Measurements from ENCODE around the gene PANK4. TPM values are rescaled to one million over a fixed set of nuclear protein-coding genes. Genes with fewer than 3 reads are reported as not detected.

The PANK4 gene
- total RNA-seq, 1 experiment from 2014 or later, result 32.2 TPM

DNA sequence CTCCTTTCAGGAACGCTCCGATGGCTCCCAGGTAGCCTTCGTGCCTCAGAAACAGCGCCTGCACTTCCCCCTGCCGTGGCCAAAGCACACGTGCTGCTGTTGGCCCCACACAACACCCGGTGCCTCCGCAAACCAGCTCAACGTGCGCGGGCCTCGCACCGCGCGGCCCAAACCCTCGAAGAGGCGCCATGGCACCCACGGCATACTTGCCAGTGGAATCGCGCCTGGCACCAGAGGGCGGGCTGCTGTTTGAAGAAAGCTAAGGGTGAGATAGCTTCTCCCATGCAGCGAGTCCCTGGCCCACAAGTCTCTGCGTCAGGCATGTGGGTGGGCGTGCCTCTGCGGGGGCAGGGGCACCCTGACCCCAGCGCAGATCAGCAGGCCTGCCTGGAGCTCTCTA is 7.9 kb downstream of the PANK4 start:
- no peak overlapping the region for H3K56ac ChIP-seq (ENCODE audit: insufficient read length, low read depth, low read length)
- Mint-ChIP-seq H3K27ac (no peak overlapping the region), H3K4me3 (no peak overlapping the region), H3K9me3 (no peaks in the 10 kb centered on the region), H3K4me1 (0 out of 4 replicates have a peak, but pooled peaks cover 0 to 3% of the 10 kb centered on the region in 2 experiments), H3K36me3 (ENCODE audit: insufficient read depth in 1 of 3, low read depth in 3 of 3) (peaks cover 31 to 52% (median 45%) of the 10 kb centered on the region in 3 experiments), H3K27me3 (ENCODE audit: low read depth) (no peaks in the 10 kb centered on the region)
- H3K9me3 ChIP-seq (ENCODE audit: control insufficient read depth, low read depth, low read length), result no peaks in the 10 kb centered on the region
- H3K4me1 ChIP-seq (ENCODE audit: insufficient read depth, low read length), result no peaks in the 10 kb centered on the region
- no peak overlapping the region for H2BK12ac ChIP-seq (ENCODE audit: insufficient read length, low read depth, low read length)
- H4K8ac ChIP-seq (replicated peaks; ENCODE audit: insufficient read length, low read depth, low read length), result no peak overlapping the region
- no peak overlapping the region for H4K91ac ChIP-seq (ENCODE audit: insufficient read length, low read depth, low read length)
- no peak overlapping the region for H2BK20ac ChIP-seq (ENCODE audit: low read depth, low read length, poor library complexity, severe bottlenecking)
- H3T11ph ChIP-seq (ENCODE audit: low read length), result no peak overlapping the region
- no peak overlapping the region for H3K9ac ChIP-seq (ENCODE audit: extremely low read depth, insufficient read length, low read length)
- no peaks in the 10 kb centered on the region for H3K27me3 ChIP-seq (ENCODE audit: insufficient read depth, low read length)
- H3K23ac ChIP-seq (ENCODE audit: insufficient read length, low read depth, low read length), result no peak overlapping the region
- H2AK5ac ChIP-seq (ENCODE audit: insufficient read length, low read length), result no peak overlapping the region
- no peak overlapping the region for H3K4ac ChIP-seq (ENCODE audit: low read depth, low read length)
- H3K18ac ChIP-seq (ENCODE audit: insufficient read length, low read depth, low read length), result no peak overlapping the region
- H2BK120ac ChIP-seq (ENCODE audit: low read depth, low read length, poor library complexity, severe bottlenecking), result no peak overlapping the region
- H3K23me2 ChIP-seq (ENCODE audit: insufficient read length, low read depth, low read length, poor library complexity, severe bottlenecking), result no peaks in the 10 kb centered on the region
- no peak for DNase-seq
- H3K27ac ChIP-seq (ENCODE audit: insufficient read length, low read depth, low read length), result no peak overlapping the region
- H2BK15ac ChIP-seq (ENCODE audit: low read depth, low read length), result no peak overlapping the region
- no peak overlapping the region for H2BK5ac ChIP-seq (ENCODE audit: insufficient read length, low read length)
- no CpG with 5 or more reads among the region's 26 CpGs for WGBS (ENCODE audit: extremely low coverage, insufficient read length, low lambda C conversion rate)
- no peak overlapping the region for H2AFZ ChIP-seq (ENCODE audit: low read length)
- H4K5ac ChIP-seq (ENCODE audit: insufficient read length, low read depth, low read length), result no peak overlapping the region
- peaks cover 6% of the 10 kb centered on the region; the same call in 1 of the 2 replicates for H3K79me2 ChIP-seq (ENCODE audit: insufficient read depth, low read length)
- peaks cover 3% of the 10 kb centered on the region for H3K79me1 ChIP-seq (ENCODE audit: insufficient read depth, low read depth, low read length, poor library complexity, severe bottlenecking)
- peaks cover 3% of the 10 kb centered on the region for H4K20me1 ChIP-seq (ENCODE audit: control insufficient read depth, insufficient read depth, insufficient read length)
- no peak overlapping the region for H3K4me2 ChIP-seq (ENCODE audit: insufficient read depth, insufficient read length, low read length)
- TF ChIP-seq, protein P1, sequence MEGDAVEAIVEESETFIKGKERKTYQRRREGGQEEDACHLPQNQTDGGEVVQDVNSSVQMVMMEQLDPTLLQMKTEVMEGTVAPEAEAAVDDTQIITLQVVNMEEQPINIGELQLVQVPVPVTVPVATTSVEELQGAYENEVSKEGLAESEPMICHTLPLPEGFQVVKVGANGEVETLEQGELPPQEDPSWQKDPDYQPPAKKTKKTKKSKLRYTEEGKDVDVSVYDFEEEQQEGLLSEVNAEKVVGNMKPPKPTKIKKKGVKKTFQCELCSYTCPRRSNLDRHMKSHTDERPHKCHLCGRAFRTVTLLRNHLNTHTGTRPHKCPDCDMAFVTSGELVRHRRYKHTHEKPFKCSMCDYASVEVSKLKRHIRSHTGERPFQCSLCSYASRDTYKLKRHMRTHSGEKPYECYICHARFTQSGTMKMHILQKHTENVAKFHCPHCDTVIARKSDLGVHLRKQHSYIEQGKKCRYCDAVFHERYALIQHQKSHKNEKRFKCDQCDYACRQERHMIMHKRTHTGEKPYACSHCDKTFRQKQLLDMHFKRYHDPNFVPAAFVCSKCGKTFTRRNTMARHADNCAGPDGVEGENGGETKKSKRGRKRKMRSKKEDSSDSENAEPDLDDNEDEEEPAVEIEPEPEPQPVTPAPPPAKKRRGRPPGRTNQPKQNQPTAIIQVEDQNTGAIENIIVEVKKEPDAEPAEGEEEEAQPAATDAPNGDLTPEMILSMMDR (conservative IDR thresholded peaks at IDR 0.05), result no peak
- H3K14ac ChIP-seq (ENCODE audit: insufficient read depth, low read length), result no peak overlapping the region
